Measurements from ENCODE around the gene KIF26B. TPM values are rescaled to one million over a fixed set of nuclear protein-coding genes. Genes with fewer than 3 reads are reported as not detected.

The KIF26B gene
- total RNA-seq, 2 experiments from 2014 or later: not detected

DNA sequence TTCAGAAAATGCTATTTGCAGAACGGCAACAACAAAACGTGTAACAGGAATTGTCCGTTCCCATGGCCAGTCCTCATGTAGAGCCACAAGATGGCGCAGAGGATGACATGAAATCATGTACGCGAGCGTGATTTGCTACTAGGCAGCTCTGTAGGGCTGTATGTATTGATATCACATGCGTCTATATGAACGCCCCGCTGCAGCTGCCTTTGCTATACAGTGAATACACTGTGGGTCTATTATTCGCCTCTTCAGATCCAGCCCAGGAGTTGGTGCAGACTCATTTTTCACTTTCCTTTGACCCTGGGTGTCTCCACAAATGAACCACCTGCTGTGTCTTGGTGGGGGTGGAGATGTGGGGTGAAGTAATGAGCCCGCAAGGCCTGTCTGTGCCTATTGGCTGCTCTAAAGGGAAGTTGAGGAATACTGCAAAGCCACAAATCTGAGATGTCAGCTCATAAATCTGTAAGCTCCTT, 361.5 kb downstream of the KIF26B start:
- H3K4me1 Mint-ChIP-seq: no peaks in the 10 kb centered on the region
- peaks cover 2% of the 10 kb centered on the region for H3K9me3 Mint-ChIP-seq
- ChIA-PET POLR2A (no interaction called here), CTCF (no interaction called here)
- H3K27me3 Mint-ChIP-seq: peaks cover 2% of the 10 kb centered on the region
- no peaks in the 10 kb centered on the region for H3K36me3 Mint-ChIP-seq (ENCODE audit: low read depth)
- DNase-seq: no peak
- H3K27ac Mint-ChIP-seq: no peak overlapping the region
- H3K4me3 Mint-ChIP-seq: no peak overlapping the region

GRCh38 chr1:245520611-245521010, 365.8 kb downstream of the KIF26B start:
- peaks cover 2% of the 10 kb centered on the region for H3K9me3 Mint-ChIP-seq
- H3K4me1 Mint-ChIP-seq: no peaks in the 10 kb centered on the region
- ChIA-PET CTCF (no interaction called here), POLR2A (no interaction called here)
- no peak overlapping the region for H3K27ac Mint-ChIP-seq
- H3K4me3 Mint-ChIP-seq: no peak overlapping the region
- no peaks in the 10 kb centered on the region for H3K36me3 Mint-ChIP-seq (ENCODE audit: low read depth)
- no peak for DNase-seq
- no peaks in the 10 kb centered on the region for H3K27me3 Mint-ChIP-seq

DNA sequence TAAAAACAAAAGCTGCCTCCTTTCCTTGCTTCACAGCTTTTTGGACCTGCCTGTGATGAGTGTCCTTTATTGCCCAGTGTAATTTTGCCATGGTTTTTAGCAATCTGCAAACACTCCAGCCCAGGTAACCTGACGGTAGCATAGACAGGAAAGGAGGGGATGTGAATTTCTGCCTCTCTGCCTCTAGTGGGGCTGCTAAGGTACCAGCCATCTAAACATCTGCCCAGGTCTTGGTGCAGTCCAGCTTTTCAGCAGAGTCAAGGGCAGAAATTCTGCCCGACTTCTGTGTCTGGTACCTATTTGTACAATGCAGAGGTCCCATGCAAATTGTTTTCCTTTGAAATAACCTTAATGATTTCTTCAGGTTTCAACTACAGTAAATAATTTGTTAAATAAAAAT, 371.4 kb downstream of the KIF26B start:
- Mint-ChIP-seq H3K4me3 (no peak overlapping the region), H3K27me3 (no peaks in the 10 kb centered on the region), H3K27ac (no peak overlapping the region), H3K36me3 (ENCODE audit: low read depth) (no peaks in the 10 kb centered on the region), H3K9me3 (no peaks in the 10 kb centered on the region), H3K4me1 (no peaks in the 10 kb centered on the region)
- ChIA-PET POLR2A (no interaction called here), CTCF (no interaction called here)
- no peak for DNase-seq

DNA sequence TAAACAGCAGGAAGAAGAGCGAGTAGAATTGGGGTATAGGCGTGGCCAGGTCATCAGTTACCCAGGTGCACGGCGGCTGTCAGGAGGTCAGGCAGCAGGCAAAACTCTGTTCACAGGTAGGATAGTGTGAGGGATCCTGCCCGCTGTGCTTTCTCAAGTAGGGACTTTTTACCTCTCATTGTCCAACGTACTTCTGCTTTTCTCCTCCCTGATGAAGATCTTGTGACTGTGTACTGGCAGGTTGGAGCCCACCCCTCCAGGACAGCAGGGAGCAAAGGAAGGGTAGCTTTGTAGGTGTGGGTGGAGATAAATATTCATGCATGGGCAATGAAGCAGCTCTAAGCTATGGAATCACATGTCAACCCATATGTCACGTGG, 373.5 kb downstream of the KIF26B start:
- Mint-ChIP-seq H3K4me3 (no peak overlapping the region), H3K4me1 (no peaks in the 10 kb centered on the region), H3K9me3 (no peaks in the 10 kb centered on the region), H3K36me3 (ENCODE audit: low read depth) (no peaks in the 10 kb centered on the region), H3K27me3 (no peaks in the 10 kb centered on the region), H3K27ac (no peak overlapping the region)
- ChIA-PET CTCF (no interaction called here), POLR2A (no interaction called here)
- no peak for DNase-seq

DNA sequence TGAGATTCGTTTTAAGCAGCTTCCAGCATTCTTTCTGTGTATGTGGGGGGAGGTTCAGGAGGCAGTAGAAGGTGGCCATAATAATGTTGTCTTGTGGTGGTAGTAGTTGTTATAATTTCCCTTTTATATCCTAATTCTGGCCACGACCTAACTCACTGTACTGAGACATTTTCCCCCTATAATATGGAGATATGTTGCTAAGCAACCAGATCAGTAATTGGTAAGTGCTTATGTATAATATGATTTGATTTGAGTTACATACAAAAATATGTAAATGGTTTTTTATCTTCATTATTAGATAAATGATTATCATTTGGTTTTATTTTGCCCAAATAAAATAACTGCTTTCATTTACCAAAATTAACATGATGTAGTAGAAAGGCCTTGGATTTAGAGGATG, 376.2 kb downstream of the KIF26B start:
- ChIA-PET CTCF (no interaction called here), POLR2A (no interaction called here)
- H3K27ac Mint-ChIP-seq: no peak overlapping the region
- no peaks in the 10 kb centered on the region for H3K27me3 Mint-ChIP-seq
- no peaks in the 10 kb centered on the region for H3K36me3 Mint-ChIP-seq (ENCODE audit: low read depth)
- no peaks in the 10 kb centered on the region for H3K4me1 Mint-ChIP-seq
- no peak for DNase-seq
- H3K9me3 Mint-ChIP-seq: no peaks in the 10 kb centered on the region
- H3K4me3 Mint-ChIP-seq: no peak overlapping the region

DNA sequence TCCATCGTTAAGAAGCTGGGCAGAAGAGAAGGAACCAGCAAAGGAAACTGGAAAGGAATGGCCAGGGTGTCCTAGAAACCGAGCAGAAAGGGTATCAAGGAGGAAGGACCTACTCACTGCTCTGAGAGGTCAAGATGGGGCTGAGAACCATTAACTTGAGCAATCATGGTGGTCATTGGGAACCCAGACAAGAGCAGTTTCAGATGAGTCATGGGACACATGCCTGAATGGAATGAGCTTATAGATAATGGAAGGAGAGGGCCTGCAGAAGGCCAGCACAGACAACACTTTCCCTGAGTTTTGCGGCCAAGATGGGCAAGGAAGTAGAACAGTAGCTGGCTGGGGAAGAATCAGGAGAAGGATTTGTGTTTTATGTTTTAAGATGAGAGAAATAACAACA, 383.2 kb downstream of the KIF26B start:
- ChIA-PET CTCF (no interaction called here), POLR2A (no interaction called here)
- Mint-ChIP-seq H3K27me3 (no peaks in the 10 kb centered on the region), H3K9me3 (peaks cover 2% of the 10 kb centered on the region), H3K4me3 (no peak overlapping the region), H3K27ac (no peak overlapping the region), H3K36me3 (ENCODE audit: low read depth) (no peaks in the 10 kb centered on the region), H3K4me1 (no peaks in the 10 kb centered on the region)
- no peak for DNase-seq

DNA sequence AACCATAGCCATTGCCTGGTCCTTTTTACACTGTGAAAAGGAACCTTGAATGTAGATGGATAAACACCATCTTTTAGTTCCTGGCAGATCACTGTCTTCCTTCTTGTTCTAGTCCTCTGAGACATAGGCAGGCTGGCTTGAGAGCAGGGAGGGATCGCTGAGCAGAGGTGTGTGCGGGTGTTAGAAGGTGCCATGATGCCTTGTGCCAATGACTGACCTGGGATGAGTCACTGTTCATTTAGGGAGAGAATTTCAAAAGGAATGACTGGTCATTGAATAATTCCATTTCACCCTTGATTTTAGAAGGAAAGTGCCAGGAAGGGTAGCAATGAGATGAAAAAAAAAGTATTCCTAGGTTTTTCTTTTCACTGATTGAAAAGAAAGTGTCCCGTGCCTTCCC, 383.9 kb downstream of the KIF26B start:
- H3K4me3 Mint-ChIP-seq: no peak overlapping the region
- no peak overlapping the region for H3K27ac Mint-ChIP-seq
- H3K36me3 Mint-ChIP-seq (ENCODE audit: low read depth): no peaks in the 10 kb centered on the region
- DNase-seq: no peak
- ChIA-PET CTCF (no interaction called here), POLR2A (no interaction called here)
- no peaks in the 10 kb centered on the region for H3K27me3 Mint-ChIP-seq
- H3K9me3 Mint-ChIP-seq: peaks cover 2% of the 10 kb centered on the region
- H3K4me1 Mint-ChIP-seq: no peaks in the 10 kb centered on the region

GRCh38 chr1:245541369-245541768, 386.6 kb downstream of the KIF26B start:
- no peaks in the 10 kb centered on the region for H3K27me3 Mint-ChIP-seq
- POLR2A ChIA-PET: no interaction called here
- no peak overlapping the region for H3K27ac Mint-ChIP-seq
- H3K9me3 Mint-ChIP-seq: peaks cover 2% of the 10 kb centered on the region
- CTCF ChIA-PET: no interaction called here
- no peak overlapping the region for H3K4me3 Mint-ChIP-seq
- H3K4me1 Mint-ChIP-seq: no peaks in the 10 kb centered on the region
- no peak for DNase-seq
- H3K36me3 Mint-ChIP-seq (ENCODE audit: low read depth): no peaks in the 10 kb centered on the region

- no peak overlapping the region for H3K4me3 Mint-ChIP-seq
- H3K36me3 Mint-ChIP-seq (ENCODE audit: low read depth): no peaks in the 10 kb centered on the region
- H3K27ac Mint-ChIP-seq: no peak overlapping the region
- H3K27me3 Mint-ChIP-seq: no peaks in the 10 kb centered on the region
- POLR2A ChIA-PET: no interaction called here
- DNase-seq: no peak
- peaks cover 2% of the 10 kb centered on the region for H3K9me3 Mint-ChIP-seq
- CTCF ChIA-PET: no interaction called here
- H3K4me1 Mint-ChIP-seq: no peaks in the 10 kb centered on the region
Observed at GRCh38 chr1:245542365-245542764, 387.6 kb downstream of the KIF26B start.

- POLR2A ChIA-PET: no interaction called here
- Mint-ChIP-seq H3K27me3 (no peaks in the 10 kb centered on the region), H3K4me1 (no peaks in the 10 kb centered on the region), H3K4me3 (no peak overlapping the region), H3K27ac (no peak overlapping the region), H3K9me3 (no peaks in the 10 kb centered on the region), H3K36me3 (ENCODE audit: low read depth) (no peaks in the 10 kb centered on the region)
- CTCF ChIA-PET: no interaction called here
- no peak for DNase-seq
Observed at GRCh38 chr1:245544236-245544635, 389.5 kb downstream of the KIF26B start.

- Mint-ChIP-seq H3K4me3 (no peak overlapping the region), H3K9me3 (peaks cover 2% of the 10 kb centered on the region), H3K36me3 (ENCODE audit: low read depth) (no peaks in the 10 kb centered on the region), H3K27ac (no peak overlapping the region), H3K27me3 (no peaks in the 10 kb centered on the region), H3K4me1 (no peaks in the 10 kb centered on the region)
- ChIA-PET CTCF (no interaction called here), POLR2A (no interaction called here)
- no peak for DNase-seq
Observed at GRCh38 chr1:245546875-245547274, 392.1 kb downstream of the KIF26B start.

DNA sequence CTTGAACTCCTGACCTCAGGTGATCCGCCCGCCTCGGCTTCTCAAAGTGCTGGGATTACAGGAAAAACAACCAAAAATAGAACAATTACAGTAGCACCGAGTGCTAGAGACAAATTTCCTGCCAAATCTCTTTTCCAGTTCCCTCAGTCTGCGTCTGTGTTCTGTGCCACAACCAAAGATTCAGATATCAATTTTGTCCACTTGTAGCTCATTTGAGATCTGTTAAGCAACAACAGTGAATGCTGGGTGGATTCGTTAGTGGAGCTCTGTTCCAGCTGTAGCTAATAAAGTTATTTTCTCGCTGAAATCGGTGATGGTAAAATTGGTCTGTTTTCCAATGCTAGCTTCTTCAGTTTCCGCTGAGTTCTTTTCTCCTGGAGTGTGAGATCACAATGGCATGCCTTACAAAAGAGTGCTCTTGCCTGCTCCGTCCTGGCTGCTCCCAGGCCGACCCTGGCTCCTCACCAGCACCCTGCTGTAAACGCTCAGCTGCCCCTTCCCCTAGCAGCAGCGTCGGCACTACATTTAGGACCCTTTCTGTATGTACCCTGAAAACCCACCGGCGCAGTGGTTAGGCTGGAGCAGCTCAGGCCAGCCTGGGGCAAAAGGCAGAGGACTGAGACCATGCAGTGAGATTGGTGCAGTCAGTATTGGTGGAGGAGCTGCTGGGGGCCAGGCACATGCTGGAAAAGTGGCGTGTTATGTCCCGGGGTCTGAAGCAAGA, 395.4 kb downstream of the KIF26B start:
- Mint-ChIP-seq H3K27me3 (no peaks in the 10 kb centered on the region), H3K36me3 (ENCODE audit: low read depth) (no peaks in the 10 kb centered on the region), H3K9me3 (peaks cover 2% of the 10 kb centered on the region), H3K4me1 (no peaks in the 10 kb centered on the region), H3K27ac (no peak overlapping the region), H3K4me3 (no peak overlapping the region)
- ChIA-PET CTCF (interaction anchor here (0.6 kb wide), 1 partner anchor 516 kb away, joined by 3 read pairs; no protein-coding TSS in a partner anchor), POLR2A (no interaction called here)
- no peak for DNase-seq

- ChIA-PET POLR2A (no interaction called here), CTCF (no interaction called here)
- Mint-ChIP-seq H3K4me3 (no peak overlapping the region), H3K9me3 (peaks cover 2% of the 10 kb centered on the region), H3K4me1 (no peaks in the 10 kb centered on the region), H3K27me3 (no peaks in the 10 kb centered on the region), H3K36me3 (ENCODE audit: low read depth) (no peaks in the 10 kb centered on the region), H3K27ac (no peak overlapping the region)
- DNase-seq: no peak
Observed at GRCh38 chr1:245550720-245551043, 395.9 kb downstream of the KIF26B start.

DNA sequence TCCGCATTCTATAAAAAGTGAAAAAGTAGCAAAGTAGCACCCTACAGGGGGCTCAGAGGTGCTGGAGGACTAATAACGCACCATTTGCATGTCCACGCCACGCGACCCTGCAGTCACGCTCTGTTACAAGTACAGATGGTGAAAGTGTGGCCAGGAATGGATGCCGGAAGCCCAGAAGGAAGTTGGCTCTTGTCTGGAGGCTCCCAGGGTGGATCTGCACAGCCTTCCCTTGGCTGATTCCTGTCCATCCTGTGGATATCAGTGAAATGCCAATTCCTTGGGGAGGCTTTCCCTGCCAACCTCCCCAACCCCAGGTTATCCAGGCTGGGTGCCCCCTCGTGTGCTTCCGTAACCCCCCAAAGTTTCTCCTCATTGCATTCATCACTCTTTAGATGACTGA, 396.8 kb downstream of the KIF26B start:
- H3K27ac Mint-ChIP-seq: no peak overlapping the region
- H3K4me1 Mint-ChIP-seq: no peaks in the 10 kb centered on the region
- H3K4me3 Mint-ChIP-seq: no peak overlapping the region
- no peaks in the 10 kb centered on the region for H3K27me3 Mint-ChIP-seq
- ChIA-PET CTCF (interaction anchor here (0.7 kb wide), 1 partner anchor 415 kb away, joined by 3 read pairs; no protein-coding TSS in a partner anchor), POLR2A (no interaction called here)
- H3K36me3 Mint-ChIP-seq (ENCODE audit: low read depth): no peaks in the 10 kb centered on the region
- no peak for DNase-seq
- peaks cover 2% of the 10 kb centered on the region for H3K9me3 Mint-ChIP-seq

Measured in activated CD4-positive, alpha-beta memory T cell treated with anti-CD3 and anti-CD28 coated beads, Interleukin-2, amount 10 ng/mL, durations not matched to agents 7 days and 5 days (primary cell).